Keratinocyte (primary cell): Measurements from ENCODE around the gene MTUS2.

ENCODE experiments used
- CTCF ChIP-seq, 3 experiments: IDR thresholded peaks in 1 of 3; conservative IDR thresholded peaks in 1 of 3; optimal IDR thresholded peaks in 1 of 3; 2 replicates in 2 of 3; 3 replicates in 1 of 3; pipeline versions ENCODE3 to v1.5.1; 2011; ENCODE audit warnings: low read length in 3 of 3, mild to moderate bottlenecking in 3 of 3, moderate library complexity in 2 of 3, control low read depth in 1 of 3, inconsistent platforms in 1 of 3; ENCODE audit not compliant: insufficient read depth in 2 of 3; ENCODE audit errors: extremely low read depth in 1 of 3
- EZH2 ChIP-seq: IDR thresholded peaks from one replicate; pipeline ENCODE4 v1.6.1; 2012; ENCODE audit warnings: inconsistent platforms, mild to moderate bottlenecking, low read length, moderate library complexity

- TF ChIP-seq CTCF (optimal IDR thresholded peaks at IDR 0.05 in 1 of 3, IDR thresholded peaks at IDR 0.05 in 1 of 3, conservative IDR thresholded peaks at IDR 0.05 in 1 of 3; ENCODE audit: extremely low read depth in 1 of 3, insufficient read depth in 2 of 3, low read length in 3 of 3): no peak
- TF ChIP-seq EZH2: no peak
Observed at GRCh38 chr13:29527511-29527910, 707.4 kb downstream of the MTUS2 start.
